Measurements from ENCODE around the gene OLA1.

DNA sequence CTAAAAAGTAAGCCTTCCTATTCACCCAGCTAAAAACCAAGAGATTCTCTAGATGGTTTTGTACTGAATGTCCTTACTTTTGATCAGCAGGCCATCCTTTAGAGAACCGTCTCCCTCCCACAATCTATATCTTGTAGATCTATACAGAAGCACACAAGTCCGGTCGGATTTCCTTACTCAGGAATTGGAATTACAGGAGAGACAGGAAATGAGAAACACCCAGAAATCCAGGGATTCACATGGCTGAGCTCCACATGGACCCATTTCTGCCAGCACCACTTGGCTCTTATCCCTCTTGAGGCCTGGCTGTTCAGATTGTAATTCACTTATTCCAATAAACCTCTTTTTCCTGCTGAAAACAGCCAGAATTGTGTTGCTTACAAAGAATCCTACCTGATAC is 4.5 kb downstream of the OLA1 start:
- TF ChIP-seq FOXM1 (IDR thresholded peaks at IDR 0.05; ENCODE audit: low read depth) (no peak), FOXM1 (CRISPR knock-in tag; IDR thresholded peaks at IDR 0.05; ENCODE audit: low read depth) (no peak), POLR2A (conservative IDR thresholded peaks at IDR 0.05) (no peak), POLR2AphosphoS5 (IDR thresholded peaks at IDR 0.05; ENCODE audit: control insufficient read depth, insufficient read depth, low read depth, low read length) (no peak), SRSF9 (IDR thresholded peaks at IDR 0.05; ENCODE audit: borderline replicate concordance, low read depth, low read length) (no peak)
- TF ChIP-seq, protein P1, sequence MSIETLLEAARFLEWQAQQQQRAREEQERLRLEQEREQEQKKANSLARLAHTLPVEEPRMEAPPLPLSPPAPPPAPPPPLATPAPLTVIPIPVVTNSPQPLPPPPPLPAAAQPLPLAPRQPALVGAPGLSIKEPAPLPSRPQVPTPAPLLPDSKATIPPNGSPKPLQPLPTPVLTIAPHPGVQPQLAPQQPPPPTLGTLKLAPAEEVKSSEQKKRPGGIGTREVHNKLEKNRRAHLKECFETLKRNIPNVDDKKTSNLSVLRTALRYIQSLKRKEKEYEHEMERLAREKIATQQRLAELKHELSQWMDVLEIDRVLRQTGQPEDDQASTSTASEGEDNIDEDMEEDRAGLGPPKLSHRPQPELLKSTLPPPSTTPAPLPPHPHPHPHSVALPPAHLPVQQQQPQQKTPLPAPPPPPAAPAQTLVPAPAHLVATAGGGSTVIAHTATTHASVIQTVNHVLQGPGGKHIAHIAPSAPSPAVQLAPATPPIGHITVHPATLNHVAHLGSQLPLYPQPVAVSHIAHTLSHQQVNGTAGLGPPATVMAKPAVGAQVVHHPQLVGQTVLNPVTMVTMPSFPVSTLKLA (conservative IDR thresholded peaks at IDR 0.05), result no peak

Data from K562 (cell line).